ENCODE data around the gene SLCO1B3. TPM values are rescaled to one million over a fixed set of nuclear protein-coding genes. Genes with fewer than 3 reads are reported as not detected.

Gene SLCO1B3
- total and polyA plus RNA-seq, 4 donors = 33.1 to 274 (median 162) TPM

DNA sequence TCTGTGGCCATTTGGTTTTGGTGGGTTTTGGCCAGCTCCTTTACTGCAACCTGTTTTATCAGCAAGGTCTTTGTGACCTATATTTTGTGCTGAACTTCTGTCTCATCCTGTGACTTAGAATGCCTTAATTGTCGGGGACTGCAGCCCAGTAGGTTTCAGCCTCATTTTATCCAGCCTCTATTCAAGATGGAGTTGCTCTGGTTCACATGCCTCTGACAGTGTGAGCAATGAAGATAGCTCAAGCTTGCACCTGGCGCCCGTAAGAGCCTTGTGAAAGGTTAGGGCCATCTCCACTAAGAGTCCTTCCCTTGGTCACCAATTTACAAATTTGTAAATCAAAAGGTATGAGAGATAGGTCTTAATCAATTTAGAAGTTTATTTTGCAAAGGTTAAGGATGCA is 19.4 kb downstream of the SLCO1B3 start:
- Histone ChIP-seq H3K4me1 (ENCODE audit: control insufficient read depth in 4 of 4, insufficient read depth in 4 of 4, low read length in 3 of 4) (peaks cover 2 to 14% (median 9%) of the 10 kb centered on the region in 4 donors), H3K9me3 (ENCODE audit: control insufficient read depth in 4 of 4, low read length in 3 of 4) (no peaks in the 10 kb centered on the region), H3K36me3 (ENCODE audit: control insufficient read depth in 4 of 4, insufficient read depth in 3 of 4, low read depth in 1 of 4, low read length in 3 of 4) (no peaks in the 10 kb centered on the region), H3K9ac (ENCODE audit: low read depth in 1 of 2, low read length in 2 of 2) (no peak overlapping the region), H3K4me3 (ENCODE audit: low read depth in 1 of 3, low read length in 3 of 3) (no peak overlapping the region), H3K27me3 (ENCODE audit: control insufficient read depth in 4 of 4, insufficient read depth in 4 of 4, low read length in 3 of 4) (no peaks in the 10 kb centered on the region), H3K27ac (ENCODE audit: low read depth in 1 of 2, low read length in 2 of 2) (peak overlapping the region in 1 of 2 donors; percentile 7)
- no peak for TF ChIP-seq YY1 (IDR thresholded peaks at IDR 0.05)
- no peak for TF ChIP-seq TAF1 (conservative IDR thresholded peaks at IDR 0.05)
- no peak for TF ChIP-seq NR2F2 (IDR thresholded peaks at IDR 0.05)
- no peak for TF ChIP-seq ATF3 (IDR thresholded peaks at IDR 0.05)
- no peak for TF ChIP-seq MAX (IDR thresholded peaks at IDR 0.05)
- TF ChIP-seq CTCF (IDR thresholded peaks at IDR 0.05; ENCODE audit: low read depth, low read length, missing input control) = no peak
- no peak for TF ChIP-seq SP1 (IDR thresholded peaks at IDR 0.05)
- no peak for TF ChIP-seq JUND (IDR thresholded peaks at IDR 0.05)
- TF ChIP-seq EGR1 (IDR thresholded peaks at IDR 0.05; ENCODE audit: low read depth in 2 of 2) = no peak
- no peak for TF ChIP-seq HNF4A (conservative IDR thresholded peaks at IDR 0.05)
- TF ChIP-seq RAD21 (IDR thresholded peaks at IDR 0.05) = no peak
- no peak for TF ChIP-seq HNF4G (IDR thresholded peaks at IDR 0.05)
- 83% methylated on average over 3 of the region's 3 CpGs for WGBS
- no peak for DNase-seq (ENCODE audit: low spot score)

- Histone ChIP-seq H3K9ac (ENCODE audit: low read depth in 1 of 2, low read length in 2 of 2) (no peak overlapping the region), H3K36me3 (ENCODE audit: control insufficient read depth in 4 of 4, insufficient read depth in 3 of 4, low read depth in 1 of 4, low read length in 3 of 4) (peaks cover 0 to 2% (median 0%) of the 10 kb centered on the region in 4 donors), H3K9me3 (ENCODE audit: control insufficient read depth in 4 of 4, low read length in 3 of 4) (no peaks in the 10 kb centered on the region), H3K4me1 (ENCODE audit: control insufficient read depth in 4 of 4, insufficient read depth in 4 of 4, low read length in 3 of 4) (peaks cover 2 to 14% (median 9%) of the 10 kb centered on the region in 4 donors), H3K4me3 (ENCODE audit: low read depth in 1 of 3, low read length in 3 of 3) (no peak overlapping the region), H3K27ac (ENCODE audit: low read depth in 1 of 2, low read length in 2 of 2) (no peak overlapping the region), H3K27me3 (ENCODE audit: control insufficient read depth in 4 of 4, insufficient read depth in 4 of 4, low read length in 3 of 4) (no peaks in the 10 kb centered on the region)
- no peak for DNase-seq (ENCODE audit: low spot score)
- peak; percentile 41 for TF ChIP-seq YY1 (IDR thresholded peaks at IDR 0.05)
- no peak for TF ChIP-seq CTCF (IDR thresholded peaks at IDR 0.05; ENCODE audit: low read depth, low read length, missing input control)
- TF ChIP-seq FOXA2 (IDR thresholded peaks at IDR 0.05) = peak; percentile 59
- TF ChIP-seq JUND (IDR thresholded peaks at IDR 0.05) = peak; percentile 82 to 84
- no peak for TF ChIP-seq EGR1 (IDR thresholded peaks at IDR 0.05; ENCODE audit: low read depth in 2 of 2)
- no peak for TF ChIP-seq NR2F2 (IDR thresholded peaks at IDR 0.05)
- TF ChIP-seq MAX (IDR thresholded peaks at IDR 0.05) = peak; percentile 65
- TF ChIP-seq TAF1 (conservative IDR thresholded peaks at IDR 0.05) = no peak
- peak; percentile 79 for TF ChIP-seq ZBTB33 (IDR thresholded peaks at IDR 0.05)
- TF ChIP-seq SP1 (IDR thresholded peaks at IDR 0.05) = peak; percentile 68
- TF ChIP-seq ATF3 (IDR thresholded peaks at IDR 0.05) = peak; percentile 68
- TF ChIP-seq HNF4A (conservative IDR thresholded peaks at IDR 0.05) = peak; percentile 77 to 85
- TF ChIP-seq RXRA (IDR thresholded peaks at IDR 0.05) = peak; percentile 65 to 73
- TF ChIP-seq FOXA1 (IDR thresholded peaks at IDR 0.05) = peak; percentile 21
- TF ChIP-seq HNF4G (IDR thresholded peaks at IDR 0.05) = peak; percentile 43
- TF ChIP-seq GABPA (IDR thresholded peaks at IDR 0.05 in 1 of 2, conservative IDR thresholded peaks at IDR 0.05 in 1 of 2) = no peak
- TF ChIP-seq, protein P1, sequence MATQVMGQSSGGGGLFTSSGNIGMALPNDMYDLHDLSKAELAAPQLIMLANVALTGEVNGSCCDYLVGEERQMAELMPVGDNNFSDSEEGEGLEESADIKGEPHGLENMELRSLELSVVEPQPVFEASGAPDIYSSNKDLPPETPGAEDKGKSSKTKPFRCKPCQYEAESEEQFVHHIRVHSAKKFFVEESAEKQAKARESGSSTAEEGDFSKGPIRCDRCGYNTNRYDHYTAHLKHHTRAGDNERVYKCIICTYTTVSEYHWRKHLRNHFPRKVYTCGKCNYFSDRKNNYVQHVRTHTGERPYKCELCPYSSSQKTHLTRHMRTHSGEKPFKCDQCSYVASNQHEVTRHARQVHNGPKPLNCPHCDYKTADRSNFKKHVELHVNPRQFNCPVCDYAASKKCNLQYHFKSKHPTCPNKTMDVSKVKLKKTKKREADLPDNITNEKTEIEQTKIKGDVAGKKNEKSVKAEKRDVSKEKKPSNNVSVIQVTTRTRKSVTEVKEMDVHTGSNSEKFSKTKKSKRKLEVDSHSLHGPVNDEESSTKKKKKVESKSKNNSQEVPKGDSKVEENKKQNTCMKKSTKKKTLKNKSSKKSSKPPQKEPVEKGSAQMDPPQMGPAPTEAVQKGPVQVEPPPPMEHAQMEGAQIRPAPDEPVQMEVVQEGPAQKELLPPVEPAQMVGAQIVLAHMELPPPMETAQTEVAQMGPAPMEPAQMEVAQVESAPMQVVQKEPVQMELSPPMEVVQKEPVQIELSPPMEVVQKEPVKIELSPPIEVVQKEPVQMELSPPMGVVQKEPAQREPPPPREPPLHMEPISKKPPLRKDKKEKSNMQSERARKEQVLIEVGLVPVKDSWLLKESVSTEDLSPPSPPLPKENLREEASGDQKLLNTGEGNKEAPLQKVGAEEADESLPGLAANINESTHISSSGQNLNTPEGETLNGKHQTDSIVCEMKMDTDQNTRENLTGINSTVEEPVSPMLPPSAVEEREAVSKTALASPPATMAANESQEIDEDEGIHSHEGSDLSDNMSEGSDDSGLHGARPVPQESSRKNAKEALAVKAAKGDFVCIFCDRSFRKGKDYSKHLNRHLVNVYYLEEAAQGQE (IDR thresholded peaks at IDR 0.05) = peak; percentile 21
- TF ChIP-seq RAD21 (IDR thresholded peaks at IDR 0.05) = peak in 1 of 2 donors; percentile 10
- 32% methylated on average over 1 of the region's 1 CpG for WGBS
Measured at GRCh38 chr12:20830456-20830855, 20.0 kb downstream of the SLCO1B3 start.
